Endothelial cell of umbilical vein (primary cell): ENCODE data around the gene CEP97. TPM values are rescaled to one million over a fixed set of nuclear protein-coding genes. Genes with fewer than 3 reads are reported as not detected.
"Not testable (repeated sequence)": the region's sequence is repeated elsewhere in the genome, so short reads cannot be mapped to it uniquely, and the experiment has no call there.

Source experiments
- BruUV-seq: library from RNA; stranded (reverse); fragments of 400-500 nt; replicated peaks from 2 replicates; lab custom pipeline; 2021; lab: Mats Ljungman, UMichigan
- CTCF ChIA-PET: fragments of 300-600, 350-600 bp; sonication (Branson Sonifier 250); formaldehyde crosslinking; loops from one replicate; lab custom pipeline; 2021; ENCODE audit warnings: antibody characterized with exemption, inconsistent platforms; lab: Charles Lee
- POLR2A ChIA-PET: fragments of 300-600, 350-600 bp; sonication (Branson Sonifier 250); formaldehyde crosslinking; loops from one replicate; lab custom pipeline; 2021; ENCODE audit warnings: antibody characterized with exemption, inconsistent platforms; lab: Charles Lee
- DNase-seq: peaks from one replicate; pipeline ENCODE4 v3.0.0-alpha.2; 2011; ENCODE audit warnings: low read depth, low spot score
- FAIRE-seq: peaks from 2 replicates; lab custom pipeline; 2011; peaks lifted over from hg19 to GRCh38; lab: Jason Lieb, UNC
- H2AFZ ChIP-seq: 2 replicates; pipeline ENCODE4 v1.6.0; 2012; ENCODE audit warnings: low read depth, low read length, control low read depth, inconsistent platforms
- H3K27ac ChIP-seq: 2 replicates; pipeline ENCODE4 v1.5.1; 2011; ENCODE audit warnings: low read depth, mild to moderate bottlenecking, control low read depth, low read length, moderate library complexity; ENCODE audit not compliant: insufficient read depth
- H3K27me3 ChIP-seq, 2 experiments: 2 replicates each; pipeline versions ENCODE4 v1.6.0 to v1.6.1; 2011; ENCODE audit warnings: low read length in 2 of 2, mixed read lengths in 1 of 2; ENCODE audit not compliant: control insufficient read depth in 2 of 2, insufficient read depth in 2 of 2
- H3K36me3 ChIP-seq, 2 experiments: 2 replicates in 1 of 2; 3 replicates in 1 of 2; pipeline ENCODE4 v1.5.1; 2011; ENCODE audit warnings: low read length in 2 of 2, mild to moderate bottlenecking in 1 of 2, moderate library complexity in 1 of 2; ENCODE audit not compliant: control insufficient read depth in 2 of 2, insufficient read depth in 2 of 2; ENCODE audit errors: extremely low read depth in 1 of 2
- H3K4me1 ChIP-seq: 3 replicates; pipeline ENCODE4 v1.5.1; 2011; ENCODE audit warnings: mild to moderate bottlenecking, low read length; ENCODE audit not compliant: control insufficient read depth, insufficient read depth; ENCODE audit errors: extremely low read depth
- H3K4me2 ChIP-seq: 2 replicates; pipeline ENCODE4 v1.6.1; 2011; ENCODE audit warnings: low read length, control low read depth, mixed read lengths; ENCODE audit not compliant: insufficient read depth
- H3K4me3 ChIP-seq, 3 experiments: fragments of 200-600 bp in 1 of 3; sonication (generic), shearing (Covaris generic) in 1 of 3; replicated peaks in 1 of 3; 2 replicates each; pipeline ENCODE4 v1.5.1; 2011 to 2016; ENCODE audit warnings: control low read depth in 3 of 3, low read length in 3 of 3, mild to moderate bottlenecking in 2 of 3, inconsistent platforms in 1 of 3, low read depth in 1 of 3, moderate library complexity in 1 of 3; ENCODE audit not compliant: insufficient read depth in 1 of 3
- H3K79me2 ChIP-seq: 2 replicates; pipeline ENCODE4 v1.6.0; 2012; ENCODE audit warnings: low read length, inconsistent platforms; ENCODE audit not compliant: control insufficient read depth, insufficient read depth
- H3K9ac ChIP-seq: replicated peaks from 2 replicates; pipeline ENCODE3; 2011; ENCODE audit warnings: low read length, control low read depth; ENCODE audit not compliant: insufficient read depth; ENCODE audit errors: extremely low read depth
- H3K9me1 ChIP-seq: replicated peaks from 3 replicates; pipeline ENCODE4 v1.6.0; 2011; ENCODE audit warnings: mild to moderate bottlenecking, low read length; ENCODE audit not compliant: control insufficient read depth, insufficient read depth; ENCODE audit errors: extremely low read depth
- H3K9me3 ChIP-seq: replicated peaks from 2 replicates; pipeline ENCODE4 v1.5.1; 2012; ENCODE audit warnings: low read length, inconsistent platforms; ENCODE audit not compliant: control insufficient read depth, insufficient read depth
- H4K20me1 ChIP-seq: replicated peaks from 2 replicates; pipeline ENCODE3; 2011; ENCODE audit warnings: mild to moderate bottlenecking, low read length; ENCODE audit not compliant: control insufficient read depth, insufficient read depth; ENCODE audit errors: extremely low read depth
- EZH2 ChIP-seq: IDR thresholded peaks from 2 replicates; pipeline ENCODE4 v1.6.1; 2012; ENCODE audit warnings: borderline replicate concordance, low read depth, mild to moderate bottlenecking, moderate library complexity, low read length, inconsistent platforms; ENCODE audit not compliant: severe bottlenecking
- FOS ChIP-seq: IDR thresholded peaks from 2 replicates; pipeline ENCODE4 v1.6.1; 2011; ENCODE audit warnings: mild to moderate bottlenecking, low read length, moderate library complexity, borderline replicate concordance; ENCODE audit not compliant: insufficient read depth
- GATA2 ChIP-seq: IDR thresholded peaks from 2 replicates; pipeline ENCODE4 v1.7.0; 2011; ENCODE audit warnings: low read depth, mild to moderate bottlenecking, moderate library complexity, mixed read lengths, low read length; ENCODE audit not compliant: insufficient read length, insufficient read depth
- JUN ChIP-seq: IDR thresholded peaks from 2 replicates; pipeline ENCODE4 v1.6.1; 2011; ENCODE audit warnings: borderline replicate concordance, low read depth; ENCODE audit not compliant: insufficient read length, insufficient read depth
- MYC ChIP-seq: IDR thresholded peaks from one replicate; pipeline ENCODE4 v1.6.1; 2011; ENCODE audit warnings: mild to moderate bottlenecking, low read depth, low read length
- POLR2A ChIP-seq: IDR thresholded peaks from 2 replicates; pipeline ENCODE4 v1.6.1; 2012; ENCODE audit warnings: low read depth, mild to moderate bottlenecking, control low read depth, low read length
- POLR2AphosphoS5 ChIP-seq: IDR thresholded peaks from 2 replicates; pipeline ENCODE4 v1.6.1; 2012; ENCODE audit warnings: low read depth, mild to moderate bottlenecking, control low read depth, low read length, moderate library complexity; ENCODE audit not compliant: insufficient read depth
- dilution Hi-C: fragments of 300-500 bp; cut with MboI; formaldehyde crosslinking; loops from one replicate; pipeline ENCODE4 v1.15.0; 2019; ENCODE audit warnings: low sequenced_read_pairs; ENCODE audit not compliant: extremely low pct_ligation_motif_present
- intact Hi-C: fragments of 100-400 bp; cut with micrococcal nuclease; formaldehyde crosslinking; loops from one replicate; pipeline ENCODE4 v1.10.0; 2022
- polyA plus RNA-seq, 4 experiments: library from polyadenylated mRNA; depleted of rRNA in 3 of 4; stranded (reverse) in 3 of 4; unstranded in 1 of 4; fragments of >200 nt; gene quantifications; 2 replicates each; pipeline versions ENCODE4 v1.2.1 to v1.2.3, GENCODE V29; 2011 to 2012; ENCODE audit warnings: missing spikeins in 1 of 4
- total RNA-seq: library from RNA; stranded (reverse); gene quantifications from 2 replicates; pipeline ENCODE4 v1.2.3, GENCODE V29; 2021
- TF ChIP-seq, protein P1 (sequence below), 2 donors: IDR thresholded peaks; 1 replicate in 1 of 2; 2 replicates in 1 of 2; pipeline ENCODE4 v1.5.1; 2011; ENCODE audit warnings: low read length in 2 of 2, mild to moderate bottlenecking in 2 of 2, moderate library complexity in 2 of 2, control low read depth in 1 of 2, inconsistent platforms in 1 of 2, low read depth in 1 of 2; ENCODE audit not compliant: insufficient read depth in 1 of 2; ENCODE audit errors: extremely low read depth in 1 of 2
- TF ChIP-seq, protein P2 (sequence below): IDR thresholded peaks from 2 replicates; pipeline ENCODE4 v1.6.1; 2011; ENCODE audit not compliant: insufficient read depth, insufficient read length

The CEP97 gene
- total and polyA plus RNA-seq, 2 donors (not counting 3 experiments of a cell fraction or from before 2014, with no cell fraction given): 1.9 to 10.3 TPM

DNA sequence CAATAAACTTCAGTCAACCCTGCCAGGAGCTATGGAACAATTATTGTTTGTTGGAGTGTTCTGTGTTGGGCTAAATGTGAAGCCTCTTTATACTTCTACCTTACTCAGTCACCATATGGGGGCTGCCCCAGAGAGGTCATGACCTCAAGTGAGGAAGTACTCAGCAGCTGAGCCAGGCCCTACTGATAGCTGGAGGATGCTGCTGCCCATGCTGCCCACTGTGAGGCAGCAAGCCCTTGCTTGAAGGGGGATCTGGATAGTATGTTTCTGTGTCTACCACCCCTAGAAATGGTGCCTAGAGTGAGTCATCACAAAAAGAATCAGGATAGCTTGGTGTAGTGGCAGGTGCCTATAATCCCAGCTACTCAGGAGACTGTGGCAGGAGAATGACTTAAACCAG is 33.4 kb upstream of the CEP97 start:
- H3K9me3 ChIP-seq: no peaks in the 10 kb centered on the region
- no peaks in the 10 kb centered on the region for H3K9me1 ChIP-seq
- no peak for DNase-seq
- FAIRE-seq: no peak
- dilution Hi-C loops: no loop called here
- H3K4me3 ChIP-seq: no peak overlapping the region
- no TSS peak for BruUV-seq
- no peak overlapping the region for H3K27ac ChIP-seq
- no peak overlapping the region for H3K4me2 ChIP-seq
- ChIA-PET POLR2A (no interaction called here), CTCF (interaction anchor here (1.2 to 2.1 kb wide), 2 partner anchors 16 to 17 kb away, joined by 3 to 7 read pairs; no protein-coding TSS in a partner anchor)
- no peak overlapping the region for H3K9ac ChIP-seq
- H4K20me1 ChIP-seq: no peaks in the 10 kb centered on the region
- peaks cover 5% of the 10 kb centered on the region for H3K79me2 ChIP-seq
- TF ChIP-seq, protein P1, sequence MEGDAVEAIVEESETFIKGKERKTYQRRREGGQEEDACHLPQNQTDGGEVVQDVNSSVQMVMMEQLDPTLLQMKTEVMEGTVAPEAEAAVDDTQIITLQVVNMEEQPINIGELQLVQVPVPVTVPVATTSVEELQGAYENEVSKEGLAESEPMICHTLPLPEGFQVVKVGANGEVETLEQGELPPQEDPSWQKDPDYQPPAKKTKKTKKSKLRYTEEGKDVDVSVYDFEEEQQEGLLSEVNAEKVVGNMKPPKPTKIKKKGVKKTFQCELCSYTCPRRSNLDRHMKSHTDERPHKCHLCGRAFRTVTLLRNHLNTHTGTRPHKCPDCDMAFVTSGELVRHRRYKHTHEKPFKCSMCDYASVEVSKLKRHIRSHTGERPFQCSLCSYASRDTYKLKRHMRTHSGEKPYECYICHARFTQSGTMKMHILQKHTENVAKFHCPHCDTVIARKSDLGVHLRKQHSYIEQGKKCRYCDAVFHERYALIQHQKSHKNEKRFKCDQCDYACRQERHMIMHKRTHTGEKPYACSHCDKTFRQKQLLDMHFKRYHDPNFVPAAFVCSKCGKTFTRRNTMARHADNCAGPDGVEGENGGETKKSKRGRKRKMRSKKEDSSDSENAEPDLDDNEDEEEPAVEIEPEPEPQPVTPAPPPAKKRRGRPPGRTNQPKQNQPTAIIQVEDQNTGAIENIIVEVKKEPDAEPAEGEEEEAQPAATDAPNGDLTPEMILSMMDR (IDR thresholded peaks at IDR 0.05; ENCODE audit: extremely low read depth in 1 of 2, insufficient read depth in 1 of 2, low read depth in 1 of 2, low read length in 2 of 2): no peak
- TF ChIP-seq EZH2 (no peak), JUN (no peak), POLR2A (no peak), MYC (no peak), GATA2 (no peak), POLR2AphosphoS5 (no peak), FOS (no peak)
- TF ChIP-seq, protein P2, sequence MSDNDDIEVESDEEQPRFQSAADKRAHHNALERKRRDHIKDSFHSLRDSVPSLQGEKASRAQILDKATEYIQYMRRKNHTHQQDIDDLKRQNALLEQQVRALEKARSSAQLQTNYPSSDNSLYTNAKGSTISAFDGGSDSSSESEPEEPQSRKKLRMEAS: no peak
- H3K27me3 ChIP-seq: no peaks in the 10 kb centered on the region
- H3K36me3 ChIP-seq: no peaks in the 10 kb centered on the region
- intact Hi-C loops: loop anchor here (10.0 kb wide), 1 partner anchor 796 kb away; no protein-coding TSS in a partner anchor
- H3K4me1 ChIP-seq: no peaks in the 10 kb centered on the region
- no peak overlapping the region for H2AFZ ChIP-seq

DNA sequence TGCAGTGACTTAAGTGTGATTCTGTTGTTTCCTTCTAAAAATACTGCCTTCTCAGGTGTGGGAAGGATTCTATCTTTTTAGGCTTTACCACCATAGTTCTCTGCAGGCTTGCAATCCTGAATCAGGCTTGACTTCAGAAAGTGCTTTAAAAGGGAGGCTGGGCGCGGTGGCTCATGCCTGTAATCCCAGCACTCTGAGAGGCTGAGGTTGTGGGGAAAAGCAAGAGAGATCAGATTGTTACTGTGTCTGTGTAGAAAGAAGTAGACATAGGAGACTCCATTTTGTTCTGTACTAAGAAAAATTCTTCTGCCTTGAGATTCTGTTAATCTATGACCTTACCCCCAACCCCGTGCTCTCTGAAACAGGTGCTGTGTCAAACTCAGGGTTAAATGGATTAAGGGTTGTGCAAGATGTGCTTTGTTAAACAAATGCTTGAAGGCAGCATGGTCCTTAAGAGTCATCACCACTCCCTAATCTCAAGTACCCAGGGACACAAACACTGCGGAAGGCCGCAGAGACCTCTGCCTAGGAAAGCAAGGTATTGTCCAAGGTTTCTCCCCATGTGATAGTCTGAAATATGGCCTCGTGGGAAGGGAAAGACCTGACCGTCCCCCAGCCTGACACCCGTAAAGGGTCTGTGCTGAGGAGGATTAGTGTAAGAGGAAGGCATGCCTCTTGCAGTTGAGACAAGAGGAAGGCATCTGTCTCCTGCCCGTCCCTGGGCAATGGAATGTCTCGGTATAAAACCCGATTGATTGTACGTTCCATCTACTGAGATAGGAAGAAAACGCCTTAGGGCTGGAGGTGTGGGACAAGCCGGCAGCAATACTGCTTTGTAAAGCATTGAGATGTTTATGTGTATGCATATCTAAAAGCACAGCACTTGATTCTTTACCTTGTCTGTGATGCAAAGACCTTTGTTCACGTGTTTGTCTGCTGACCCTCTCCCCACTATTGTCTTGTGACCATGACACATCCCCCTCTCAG is 32.4 kb upstream of the CEP97 start:
- POLR2A ChIA-PET, H3K27ac ChIP-seq, H3K9ac ChIP-seq, H3K36me3 ChIP-seq, dilution Hi-C loops, H3K4me2 ChIP-seq, BruUV-seq, H3K27me3 ChIP-seq, DNase-seq, H3K9me1 ChIP-seq, H3K9me3 ChIP-seq, H4K20me1 ChIP-seq, H3K4me3 ChIP-seq, FAIRE-seq, H2AFZ ChIP-seq, H3K4me1 ChIP-seq, H3K79me2 ChIP-seq: not testable (repeated sequence)
- CTCF ChIA-PET: interaction anchor here (2.1 kb wide), 1 partner anchor 16 kb away, joined by 7 read pairs; no protein-coding TSS in a partner anchor
- intact Hi-C loops: loop anchor here (10.0 kb wide), 1 partner anchor 797 kb away; no protein-coding TSS in a partner anchor
